ENCODE data around the gene DISP3.

Gene DISP3

DNA sequence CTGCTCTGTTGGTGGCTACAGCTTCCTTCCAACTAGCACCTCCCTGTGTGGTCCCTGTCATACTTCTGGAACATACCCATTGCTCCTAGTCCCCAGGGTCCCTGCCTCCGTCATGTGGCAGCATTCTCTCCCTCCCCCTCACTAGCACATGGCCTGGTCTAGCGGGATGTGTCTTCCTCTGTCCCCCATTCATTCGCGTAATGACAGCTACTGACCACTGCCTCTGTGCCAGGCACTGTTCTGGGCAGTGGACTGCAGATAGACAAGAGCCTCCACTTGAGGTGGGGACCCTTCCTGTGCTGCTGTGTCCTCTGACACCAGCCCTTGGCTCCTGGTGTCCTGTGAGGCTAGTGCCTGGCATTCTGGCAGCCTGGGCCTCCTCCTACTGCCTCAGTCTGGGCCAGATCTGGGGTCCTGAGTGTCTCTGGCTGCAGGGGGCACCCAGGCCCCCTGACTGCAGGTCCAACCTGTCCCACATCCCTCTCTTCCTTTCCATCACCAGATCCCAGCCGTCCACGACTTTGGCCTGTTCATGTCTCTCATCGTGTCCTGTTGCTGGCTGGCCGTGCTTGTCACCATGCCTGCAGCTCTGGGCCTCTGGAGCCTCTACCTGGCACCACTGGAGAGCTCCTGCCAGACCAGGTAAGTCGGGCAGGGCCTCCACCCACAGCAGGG, 38.1 kb downstream of the DISP3 start:
- DNase-seq: no peak

- DNase-seq: no peak
Measured at GRCh38 chr1:11518016-11518701, 39.2 kb downstream of the DISP3 start.

GRCh38 chr1:11518791-11519628, 40.1 kb downstream of the DISP3 start:
- no peak for DNase-seq

GRCh38 chr1:11519629-11520031, 40.7 kb downstream of the DISP3 start:
- DNase-seq: no peak

- no peak for DNase-seq
Measured at GRCh38 chr1:11520531-11521233, 41.7 kb downstream of the DISP3 start.

GRCh38 chr1:11521582-11522399, 42.8 kb downstream of the DISP3 start:
- DNase-seq: no peak

DNA sequence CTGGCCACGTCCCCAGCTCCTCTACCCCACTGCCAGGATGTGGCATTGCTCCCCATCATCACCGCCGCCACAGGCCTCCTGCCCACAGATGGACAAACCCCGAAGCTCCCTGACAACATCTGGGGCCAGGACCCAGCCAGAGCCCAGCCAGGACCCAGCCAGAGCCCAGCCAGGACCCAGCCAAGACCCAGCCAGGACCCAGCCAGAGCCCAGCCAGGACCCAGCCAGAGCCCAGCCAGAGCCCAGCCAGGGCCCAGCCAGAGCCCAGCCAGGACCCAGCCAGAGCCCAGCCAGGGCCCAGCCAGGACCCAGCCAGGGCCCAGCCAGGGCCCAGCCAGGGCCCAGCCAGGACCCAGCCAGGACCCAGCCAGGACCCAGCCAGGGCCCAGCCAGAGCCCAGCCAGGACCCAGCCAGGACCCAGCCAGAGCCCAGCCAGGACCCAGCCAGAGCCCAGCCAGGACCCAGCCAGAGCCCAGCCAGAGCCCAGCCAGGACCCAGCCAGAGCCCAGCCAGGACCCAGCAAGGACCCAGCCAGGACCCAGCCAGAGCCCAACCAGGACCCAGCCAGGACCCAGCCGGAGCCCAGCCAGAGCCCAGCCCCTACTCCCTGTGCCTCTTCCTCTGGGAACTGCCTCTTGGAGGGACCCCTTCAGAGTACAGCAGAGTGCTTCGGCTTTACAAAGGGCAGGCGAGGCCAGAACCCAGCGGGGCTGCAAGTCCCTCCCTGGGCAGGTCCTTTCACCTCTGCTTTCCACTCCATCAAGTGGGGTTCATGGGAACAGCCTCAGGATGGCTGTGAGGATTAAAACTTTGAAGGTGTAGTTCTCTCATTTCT, 43.7 kb downstream of the DISP3 start:
- no peak for DNase-seq

- no peak for DNase-seq
Measured at GRCh38 chr1:11523261-11523660, 44.3 kb downstream of the DISP3 start.

DNA sequence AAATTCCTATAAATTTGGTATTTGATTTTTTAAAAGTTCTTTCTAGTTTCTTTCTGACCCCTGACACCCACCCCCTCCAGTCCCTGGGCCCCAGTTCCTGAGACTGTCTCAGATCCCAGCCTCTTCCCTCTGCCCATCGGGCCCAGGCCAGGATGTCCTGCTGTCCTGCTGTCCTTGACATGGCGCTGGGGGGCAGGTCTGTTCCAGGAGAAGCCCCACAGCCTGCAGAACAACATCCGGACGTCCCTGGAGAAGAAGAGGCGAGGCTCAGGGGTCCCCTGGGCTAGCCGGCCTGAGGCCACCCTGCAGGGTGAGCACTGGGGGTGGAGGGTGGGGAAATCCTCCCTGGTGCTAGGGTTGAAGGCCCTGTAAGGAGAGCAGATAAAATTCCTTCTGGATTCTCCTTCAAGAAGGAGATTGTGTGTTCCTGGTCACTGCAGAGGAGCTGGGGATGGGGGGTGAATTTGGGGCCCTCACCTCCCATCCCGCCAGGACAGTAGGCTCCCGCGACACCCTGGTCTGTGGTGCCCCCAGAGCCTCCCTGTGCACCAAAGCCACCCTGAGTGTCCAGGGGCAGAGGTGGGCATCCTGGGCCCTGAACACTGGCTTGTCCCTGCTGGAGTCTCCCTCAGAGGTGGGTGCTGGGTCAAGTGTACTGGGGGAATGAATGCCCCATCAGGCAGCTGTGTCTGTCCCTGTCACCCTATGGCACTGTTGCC, 45.0 kb downstream of the DISP3 start:
- DNase-seq: no peak

- DNase-seq: no peak
Measured at GRCh38 chr1:11524465-11525150, 45.7 kb downstream of the DISP3 start.

- DNase-seq: no peak
Measured at GRCh38 chr1:11525151-11525505, 46.2 kb downstream of the DISP3 start.

DNA sequence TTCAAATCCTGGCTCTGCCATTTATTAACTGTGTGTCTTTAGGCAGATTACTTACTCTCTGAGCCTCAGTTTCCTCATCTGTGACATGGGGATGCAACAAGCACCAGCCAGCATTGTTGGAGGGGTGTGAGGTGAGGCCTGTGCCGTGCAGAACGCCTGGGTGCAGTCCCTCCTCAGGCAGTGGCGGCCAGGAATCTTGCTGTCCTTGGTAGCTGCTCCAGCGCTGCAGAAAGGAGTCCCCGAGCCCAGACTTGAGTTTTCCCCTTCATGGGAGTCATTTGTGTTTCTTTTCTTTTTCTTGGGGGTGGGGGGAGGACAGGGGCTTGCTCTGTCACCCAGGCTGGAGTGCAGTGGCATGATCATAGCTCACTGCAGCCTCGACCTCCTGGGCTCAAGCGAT, 46.6 kb downstream of the DISP3 start:
- no peak for DNase-seq

DNA sequence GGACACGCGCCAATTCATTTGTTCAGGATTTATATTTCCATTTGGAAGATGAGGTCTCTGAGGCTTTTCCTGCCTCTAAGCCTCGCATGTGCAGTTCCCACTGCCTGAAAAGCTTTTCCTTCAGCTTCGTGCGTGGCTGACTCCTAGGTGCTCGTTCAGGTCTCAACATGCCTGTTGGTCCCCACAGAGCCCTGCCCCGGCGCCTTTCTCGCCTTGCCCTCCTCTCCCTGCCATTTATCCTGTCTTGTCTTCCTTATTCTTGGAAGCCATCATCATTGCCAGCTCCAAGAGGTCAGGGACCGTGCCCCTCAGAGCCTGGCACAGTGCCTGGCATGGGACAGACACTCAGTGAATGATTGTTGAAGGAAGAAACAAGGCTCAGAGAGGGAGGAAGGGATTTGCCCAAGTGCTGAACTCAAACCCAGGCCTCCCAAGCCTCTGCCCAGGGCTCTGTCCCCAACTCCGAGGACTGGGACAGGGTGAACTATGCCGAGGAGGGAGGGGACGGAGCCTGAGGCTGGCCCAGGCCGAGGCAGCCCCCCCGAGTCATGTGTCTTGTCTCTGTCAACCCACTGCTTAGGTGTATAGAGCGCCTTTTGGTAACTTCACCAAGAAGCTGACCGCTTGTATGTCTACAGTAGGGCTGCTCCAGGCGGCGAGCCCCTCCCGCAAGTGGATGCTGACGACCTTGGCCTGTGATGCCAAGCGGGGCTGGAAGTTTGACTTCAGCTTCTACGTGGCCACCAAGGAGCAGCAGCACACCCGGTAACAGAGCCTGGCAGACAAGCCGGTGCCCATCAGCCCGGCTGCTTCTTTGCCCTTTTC, 47.3 kb downstream of the DISP3 start:
- no peak for DNase-seq

GRCh38 chr1:11527541-11528452, 48.8 kb downstream of the DISP3 start:
- no peak for DNase-seq

- DNase-seq: no peak
Measured at GRCh38 chr1:11528611-11529261, 49.8 kb downstream of the DISP3 start.

DNA sequence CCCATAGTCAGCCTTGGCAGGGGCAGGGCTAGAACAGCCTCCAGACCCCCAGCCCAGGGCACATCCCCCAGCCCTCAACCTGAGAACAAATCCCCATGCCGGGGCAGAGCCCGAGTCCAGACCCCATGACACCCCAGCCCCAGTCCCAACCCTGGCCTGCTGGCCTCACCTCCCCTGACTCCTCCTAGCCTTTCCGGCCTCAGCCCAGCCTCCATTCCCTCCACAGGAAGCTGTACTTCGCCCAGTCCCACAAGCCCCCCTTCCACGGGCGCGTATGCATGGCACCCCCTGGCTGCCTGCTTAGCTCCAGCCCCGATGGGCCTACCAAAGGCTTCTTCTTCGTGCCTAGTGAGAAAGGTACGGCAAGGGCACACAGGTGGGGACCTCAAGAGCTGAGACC, 50.4 kb downstream of the DISP3 start:
- DNase-seq: no peak

Data from T-helper 2 cell (primary cell).